HEK293 (cell line): ENCODE results near the gene POLR1G.

Experiments
- BCL11A ChIP-seq: fragments of 450-650 bp; formaldehyde crosslinking; IDR thresholded peaks from 2 replicates; pipeline ENCODE4 v1.5.1; 2016; ENCODE audit warnings: low read depth, missing biosample characterization, missing genetic modification characterization
- BCL11B ChIP-seq: fragments of 450-650 bp; formaldehyde crosslinking; IDR thresholded peaks from 2 replicates; pipeline ENCODE4 v1.5.1; 2016; ENCODE audit warnings: low read depth, missing biosample characterization, missing genetic modification characterization
- FEZF1 ChIP-seq: fragments of 450-650 bp; formaldehyde crosslinking; IDR thresholded peaks from 2 replicates; pipeline ENCODE4 v1.5.1; 2016; ENCODE audit warnings: missing biosample characterization, missing genetic modification characterization
- SCRT1 ChIP-seq: fragments of 450-650 bp; formaldehyde crosslinking; IDR thresholded peaks from 2 replicates; pipeline ENCODE4 v1.5.1; 2016; ENCODE audit warnings: missing biosample characterization, missing genetic modification characterization, borderline replicate concordance
- SP2 ChIP-seq: fragments of 450-650 bp; formaldehyde crosslinking; IDR thresholded peaks from 2 replicates; pipeline ENCODE4 v1.5.1; 2016; ENCODE audit warnings: missing biosample characterization, missing genetic modification characterization
- SP3 ChIP-seq: fragments of 450-650 bp; formaldehyde crosslinking; IDR thresholded peaks from 2 replicates; pipeline ENCODE4 v1.5.1; 2016; ENCODE audit warnings: missing biosample characterization, missing genetic modification characterization
- ZBTB8A ChIP-seq: fragments of 450-650 bp; formaldehyde crosslinking; IDR thresholded peaks from 2 replicates; pipeline ENCODE4 v1.5.1; 2016; ENCODE audit warnings: missing biosample characterization, missing genetic modification characterization
- ZNF184 ChIP-seq: fragments of 450-650 bp; IDR thresholded peaks from 2 replicates; pipeline ENCODE4 v1.5.1; 2018; ENCODE audit warnings: missing biosample characterization, mild to moderate bottlenecking, missing genetic modification characterization
- ZNF202 ChIP-seq: fragments of 450-650 bp; formaldehyde crosslinking; IDR thresholded peaks from 2 replicates; pipeline ENCODE4 v1.5.1; 2016; ENCODE audit warnings: missing biosample characterization, missing genetic modification characterization, borderline replicate concordance
- ZNF214 ChIP-seq: fragments of 450-650 bp; formaldehyde crosslinking; IDR thresholded peaks from 2 replicates; pipeline ENCODE4 v1.5.1; 2017; ENCODE audit warnings: missing biosample characterization, mild to moderate bottlenecking, missing genetic modification characterization, borderline replicate concordance
- ZNF266 ChIP-seq: fragments of 450-650 bp; formaldehyde crosslinking; IDR thresholded peaks from 2 replicates; pipeline ENCODE4 v1.5.1; 2016; ENCODE audit warnings: missing biosample characterization, missing genetic modification characterization, low read depth
- ZNF274 ChIP-seq, 2 experiments: fragments of 200-500 bp in 1 of 2; fragments of 450-650 bp in 1 of 2; sonication (Bioruptor generic) in 1 of 2; formaldehyde crosslinking in 1 of 2; IDR thresholded peaks; 2 replicates each; pipeline versions ENCODE4 v1.5.1 to v1.6.1; 2014 to 2016; ENCODE audit warnings: borderline replicate concordance in 1 of 2, inconsistent platforms in 1 of 2, low read length in 1 of 2, missing biosample characterization in 1 of 2, missing genetic modification characterization in 1 of 2
- ZNF311 ChIP-seq: fragments of 450-650 bp; formaldehyde crosslinking; IDR thresholded peaks from 2 replicates; pipeline ENCODE4 v1.5.1; 2017; ENCODE audit warnings: missing biosample characterization, missing genetic modification characterization, borderline replicate concordance
- ZNF350 ChIP-seq: fragments of 450-650 bp; formaldehyde crosslinking; IDR thresholded peaks from 2 replicates; pipeline ENCODE4 v1.5.0; 2017; ENCODE audit warnings: missing biosample characterization, mild to moderate bottlenecking, missing genetic modification characterization
- ZNF354C ChIP-seq: fragments of 450-650 bp; formaldehyde crosslinking; IDR thresholded peaks from 2 replicates; pipeline ENCODE4 v1.5.1; 2016; ENCODE audit warnings: missing biosample characterization, missing genetic modification characterization, low read depth, borderline replicate concordance
- ZNF394 ChIP-seq: fragments of 450-650 bp; formaldehyde crosslinking; IDR thresholded peaks from 2 replicates; pipeline ENCODE4 v1.5.1; 2016; ENCODE audit warnings: missing biosample characterization, missing genetic modification characterization, mild to moderate bottlenecking, moderate library complexity, borderline replicate concordance
- ZNF404 ChIP-seq: fragments of 450-650 bp; formaldehyde crosslinking; IDR thresholded peaks from 2 replicates; pipeline ENCODE4 v1.5.1; 2017; ENCODE audit warnings: missing biosample characterization, missing genetic modification characterization
- ZNF48 ChIP-seq: fragments of 450-650 bp; formaldehyde crosslinking; IDR thresholded peaks from 2 replicates; pipeline ENCODE4 v1.5.1; 2016; ENCODE audit warnings: missing biosample characterization, missing genetic modification characterization
- ZNF514 ChIP-seq: fragments of 450-650 bp; formaldehyde crosslinking; IDR thresholded peaks from 2 replicates; pipeline ENCODE4 v1.5.1; 2016; ENCODE audit warnings: missing biosample characterization, missing genetic modification characterization
- ZNF521 ChIP-seq: fragments of 450-650 bp; formaldehyde crosslinking; IDR thresholded peaks from 2 replicates; pipeline ENCODE4 v1.5.1; 2017; ENCODE audit warnings: missing biosample characterization, mild to moderate bottlenecking, missing genetic modification characterization
- ZNF549 ChIP-seq: fragments of 450-650 bp; IDR thresholded peaks from 2 replicates; pipeline ENCODE4 v1.5.1; 2018; ENCODE audit warnings: missing biosample characterization, missing genetic modification characterization, mild to moderate bottlenecking, inconsistent platforms, moderate library complexity
- ZNF596 ChIP-seq: fragments of 450-650 bp; IDR thresholded peaks from 2 replicates; pipeline ENCODE4 v1.5.0; 2018; ENCODE audit warnings: missing biosample characterization, mild to moderate bottlenecking, missing genetic modification characterization, moderate library complexity
- ZNF621 ChIP-seq: fragments of 450-650 bp; formaldehyde crosslinking; IDR thresholded peaks from 2 replicates; pipeline ENCODE4 v1.5.1; 2017; ENCODE audit warnings: missing biosample characterization, missing genetic modification characterization
- ZNF626 ChIP-seq: fragments of 450-650 bp; sonication (Bioruptor Pico); formaldehyde crosslinking; IDR thresholded peaks from 2 replicates; pipeline ENCODE4 v1.5.1; 2018; ENCODE audit warnings: missing biosample characterization, missing genetic modification characterization, inconsistent platforms
- ZNF677 ChIP-seq: fragments of 450-650 bp; IDR thresholded peaks from 2 replicates; pipeline ENCODE4 v1.5.0; 2018; ENCODE audit warnings: missing biosample characterization, mild to moderate bottlenecking, missing genetic modification characterization, moderate library complexity
- ZNF707 ChIP-seq: fragments of 450-650 bp; formaldehyde crosslinking; IDR thresholded peaks from 2 replicates; pipeline ENCODE4 v1.5.1; 2016; ENCODE audit warnings: missing biosample characterization, missing genetic modification characterization
- ZNF777 ChIP-seq: fragments of 450-650 bp; formaldehyde crosslinking; IDR thresholded peaks from 2 replicates; pipeline ENCODE4 v1.5.1; 2017; ENCODE audit warnings: missing biosample characterization, missing genetic modification characterization, borderline replicate concordance
- ZNF837 ChIP-seq: fragments of 450-650 bp; formaldehyde crosslinking; IDR thresholded peaks from 2 replicates; pipeline ENCODE4 v1.5.1; 2016; ENCODE audit warnings: missing biosample characterization, missing genetic modification characterization
- ZNF843 ChIP-seq: fragments of 450-650 bp; formaldehyde crosslinking; IDR thresholded peaks from 2 replicates; pipeline ENCODE4 v1.5.1; 2016; ENCODE audit warnings: missing biosample characterization, missing genetic modification characterization
- TF ChIP-seq, protein P1 (sequence below): fragments of 450-650 bp; formaldehyde crosslinking; IDR thresholded peaks from 2 replicates; pipeline ENCODE4 v1.5.1; 2016; ENCODE audit warnings: missing biosample characterization, missing genetic modification characterization
- TF ChIP-seq, protein P2 (sequence below): fragments of 450-650 bp; formaldehyde crosslinking; IDR thresholded peaks from 2 replicates; pipeline ENCODE4 v1.5.1; 2016; ENCODE audit warnings: missing biosample characterization, missing genetic modification characterization, low read depth
- TF ChIP-seq, protein P3 (sequence below): fragments of 450-650 bp; formaldehyde crosslinking; IDR thresholded peaks from 2 replicates; pipeline ENCODE4 v1.5.1; 2016; ENCODE audit warnings: missing biosample characterization, missing genetic modification characterization
- TF ChIP-seq, protein P4 (sequence below): fragments of 450-650 bp; formaldehyde crosslinking; optimal IDR thresholded peaks from 2 replicates; pipeline ENCODE3; 2016; ENCODE audit warnings: missing biosample characterization, mild to moderate bottlenecking, missing genetic modification characterization
- TF ChIP-seq, protein P5 (sequence below): fragments of 450-650 bp; formaldehyde crosslinking; IDR thresholded peaks from 2 replicates; pipeline ENCODE4 v1.5.1; 2017; ENCODE audit warnings: missing biosample characterization, mild to moderate bottlenecking, missing genetic modification characterization, moderate library complexity

Gene POLR1G

DNA sequence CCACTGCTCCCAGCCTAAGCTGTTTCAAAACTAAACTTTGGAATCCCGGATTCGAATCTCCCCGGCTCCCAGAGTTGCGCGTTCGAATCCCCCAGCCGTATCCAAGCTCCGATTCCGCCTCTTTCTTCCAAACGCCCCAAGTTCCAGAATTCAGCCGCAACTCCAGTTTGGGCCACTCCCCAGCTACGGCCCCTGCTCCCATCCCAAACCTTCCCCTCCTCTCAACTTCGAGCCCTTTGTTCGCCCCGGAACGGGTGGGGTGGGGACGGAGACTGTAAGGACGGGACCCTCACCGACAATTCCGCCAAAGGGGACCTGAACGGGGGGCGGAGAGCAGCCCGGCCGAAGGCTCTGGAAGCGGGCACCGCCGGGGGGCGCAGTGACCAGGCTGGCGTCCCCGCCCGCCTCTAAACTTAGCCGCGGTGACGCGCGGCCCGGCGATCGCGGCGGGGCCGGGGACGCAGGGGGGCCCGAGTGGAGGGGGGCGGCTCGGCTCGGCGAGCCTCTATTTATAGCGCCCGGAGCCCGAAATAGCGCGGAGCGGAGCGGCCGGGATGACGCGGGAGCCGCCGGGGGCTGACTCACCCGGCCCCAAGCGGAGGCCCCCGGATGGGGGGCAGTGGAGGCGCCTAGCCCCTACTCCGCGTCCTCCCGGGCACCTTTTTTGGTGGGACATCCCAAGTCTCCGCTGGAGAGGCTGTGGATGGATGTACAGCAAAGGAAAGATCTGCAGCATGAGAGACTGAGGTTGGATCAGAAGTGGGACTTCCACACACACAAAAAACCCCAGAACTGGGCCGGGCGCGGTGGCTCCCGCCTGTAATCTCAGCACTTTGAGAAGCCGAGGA lies 22.2 kb downstream of the POLR1G start (continued):
- no peak for TF ChIP-seq ZNF311
- no peak for TF ChIP-seq ZNF394 (tag by site-specific recombination)
- TF ChIP-seq, protein P1, sequence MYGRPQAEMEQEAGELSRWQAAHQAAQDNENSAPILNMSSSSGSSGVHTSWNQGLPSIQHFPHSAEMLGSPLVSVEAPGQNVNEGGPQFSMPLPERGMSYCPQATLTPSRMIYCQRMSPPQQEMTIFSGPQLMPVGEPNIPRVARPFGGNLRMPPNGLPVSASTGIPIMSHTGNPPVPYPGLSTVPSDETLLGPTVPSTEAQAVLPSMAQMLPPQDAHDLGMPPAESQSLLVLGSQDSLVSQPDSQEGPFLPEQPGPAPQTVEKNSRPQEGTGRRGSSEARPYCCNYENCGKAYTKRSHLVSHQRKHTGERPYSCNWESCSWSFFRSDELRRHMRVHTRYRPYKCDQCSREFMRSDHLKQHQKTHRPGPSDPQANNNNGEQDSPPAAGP (tag by site-specific recombination): no peak
- TF ChIP-seq ZNF350 (tag by site-specific recombination): no peak
- TF ChIP-seq ZNF202 (tag by site-specific recombination): no peak
- no peak for TF ChIP-seq ZNF266 (tag by site-specific recombination)
- TF ChIP-seq, protein P2, sequence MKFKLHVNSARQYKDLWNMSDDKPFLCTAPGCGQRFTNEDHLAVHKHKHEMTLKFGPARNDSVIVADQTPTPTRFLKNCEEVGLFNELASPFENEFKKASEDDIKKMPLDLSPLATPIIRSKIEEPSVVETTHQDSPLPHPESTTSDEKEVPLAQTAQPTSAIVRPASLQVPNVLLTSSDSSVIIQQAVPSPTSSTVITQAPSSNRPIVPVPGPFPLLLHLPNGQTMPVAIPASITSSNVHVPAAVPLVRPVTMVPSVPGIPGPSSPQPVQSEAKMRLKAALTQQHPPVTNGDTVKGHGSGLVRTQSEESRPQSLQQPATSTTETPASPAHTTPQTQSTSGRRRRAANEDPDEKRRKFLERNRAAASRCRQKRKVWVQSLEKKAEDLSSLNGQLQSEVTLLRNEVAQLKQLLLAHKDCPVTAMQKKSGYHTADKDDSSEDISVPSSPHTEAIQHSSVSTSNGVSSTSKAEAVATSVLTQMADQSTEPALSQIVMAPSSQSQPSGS (tag by site-specific recombination): no peak
- TF ChIP-seq ZNF274 (IDR thresholded peaks at IDR 0.05; ENCODE audit: low read length): no peak
- no peak for TF ChIP-seq ZNF274 (tag by site-specific recombination; IDR thresholded peaks at IDR 0.05; ENCODE audit: borderline replicate concordance)
- no peak for TF ChIP-seq ZNF354C
- no peak for TF ChIP-seq ZNF596
- no peak for TF ChIP-seq SCRT1 (tag by site-specific recombination)
- no peak for TF ChIP-seq ZNF521 (tag by site-specific recombination)
- TF ChIP-seq, protein P3, sequence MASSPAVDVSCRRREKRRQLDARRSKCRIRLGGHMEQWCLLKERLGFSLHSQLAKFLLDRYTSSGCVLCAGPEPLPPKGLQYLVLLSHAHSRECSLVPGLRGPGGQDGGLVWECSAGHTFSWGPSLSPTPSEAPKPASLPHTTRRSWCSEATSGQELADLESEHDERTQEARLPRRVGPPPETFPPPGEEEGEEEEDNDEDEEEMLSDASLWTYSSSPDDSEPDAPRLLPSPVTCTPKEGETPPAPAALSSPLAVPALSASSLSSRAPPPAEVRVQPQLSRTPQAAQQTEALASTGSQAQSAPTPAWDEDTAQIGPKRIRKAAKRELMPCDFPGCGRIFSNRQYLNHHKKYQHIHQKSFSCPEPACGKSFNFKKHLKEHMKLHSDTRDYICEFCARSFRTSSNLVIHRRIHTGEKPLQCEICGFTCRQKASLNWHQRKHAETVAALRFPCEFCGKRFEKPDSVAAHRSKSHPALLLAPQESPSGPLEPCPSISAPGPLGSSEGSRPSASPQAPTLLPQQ (tag by site-specific recombination): peak; percentile 27; the same call in 1 of the 2 replicates
- 0 out of 2 replicates have a peak, but pooled peaks have one; percentile 21 for TF ChIP-seq ZNF777 (tag by site-specific recombination)
- TF ChIP-seq, protein P4, sequence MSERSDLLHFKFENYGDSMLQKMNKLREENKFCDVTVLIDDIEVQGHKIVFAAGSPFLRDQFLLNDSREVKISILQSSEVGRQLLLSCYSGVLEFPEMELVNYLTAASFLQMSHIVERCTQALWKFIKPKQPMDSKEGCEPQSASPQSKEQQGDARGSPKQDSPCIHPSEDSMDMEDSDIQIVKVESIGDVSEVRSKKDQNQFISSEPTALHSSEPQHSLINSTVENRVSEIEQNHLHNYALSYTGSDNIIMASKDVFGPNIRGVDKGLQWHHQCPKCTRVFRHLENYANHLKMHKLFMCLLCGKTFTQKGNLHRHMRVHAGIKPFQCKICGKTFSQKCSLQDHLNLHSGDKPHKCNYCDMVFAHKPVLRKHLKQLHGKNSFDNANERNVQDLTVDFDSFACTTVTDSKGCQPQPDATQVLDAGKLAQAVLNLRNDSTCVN (tag by site-specific recombination): peak; percentile 61
- peak; percentile 94 for TF ChIP-seq ZBTB8A (tag by site-specific recombination)
- no peak for TF ChIP-seq ZNF514
- TF ChIP-seq, protein P5, sequence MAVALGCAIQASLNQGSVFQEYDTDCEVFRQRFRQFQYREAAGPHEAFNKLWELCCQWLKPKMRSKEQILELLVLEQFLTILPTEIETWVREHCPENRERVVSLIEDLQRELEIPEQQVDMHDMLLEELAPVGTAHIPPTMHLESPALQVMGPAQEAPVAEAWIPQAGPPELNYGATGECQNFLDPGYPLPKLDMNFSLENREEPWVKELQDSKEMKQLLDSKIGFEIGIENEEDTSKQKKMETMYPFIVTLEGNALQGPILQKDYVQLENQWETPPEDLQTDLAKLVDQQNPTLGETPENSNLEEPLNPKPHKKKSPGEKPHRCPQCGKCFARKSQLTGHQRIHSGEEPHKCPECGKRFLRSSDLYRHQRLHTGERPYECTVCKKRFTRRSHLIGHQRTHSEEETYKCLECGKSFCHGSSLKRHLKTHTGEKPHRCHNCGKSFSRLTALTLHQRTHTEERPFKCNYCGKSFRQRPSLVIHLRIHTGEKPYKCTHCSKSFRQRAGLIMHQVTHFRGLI (tag by site-specific recombination): no peak
- TF ChIP-seq BCL11A: no peak
- no peak for TF ChIP-seq ZNF707 (tag by site-specific recombination)
- TF ChIP-seq ZNF621 (tag by site-specific recombination): no peak
- TF ChIP-seq ZNF404 (tag by site-specific recombination): no peak
- no peak for TF ChIP-seq ZNF843 (tag by site-specific recombination)
- TF ChIP-seq ZNF214 (tag by site-specific recombination): no peak
- TF ChIP-seq SP3: no peak
- TF ChIP-seq ZNF677 (tag by site-specific recombination): no peak
- no peak for TF ChIP-seq ZNF48 (tag by site-specific recombination)
- no peak for TF ChIP-seq FEZF1
- no peak for TF ChIP-seq BCL11B (tag by site-specific recombination)
- TF ChIP-seq ZNF837 (tag by site-specific recombination): no peak
- TF ChIP-seq SP2: peak; percentile 14; the same call in 1 of the 2 replicates
- no peak for TF ChIP-seq ZNF184
- no peak for TF ChIP-seq ZNF549 (tag by site-specific recombination)
- TF ChIP-seq ZNF626 (tag by site-specific recombination): no peak
